Caco-2 (cell line): ENCODE measurements around the gene TAS2R3. TPM values are rescaled to one million over a fixed set of nuclear protein-coding genes. Genes with fewer than 3 reads are reported as not detected.

Source experiments
- Bru-seq: library from RNA; stranded (reverse); fragments of 400-500 nt; gene quantifications from one replicate; lab custom pipeline; 2021; lab: Mats Ljungman, UMichigan
- BruChase-seq, 2 experiments: library from RNA; stranded (reverse); fragments of 400-500 nt; gene quantifications; one replicate each; lab custom pipeline; 2021; lab: Mats Ljungman, UMichigan
- BruUV-seq: library from RNA; stranded (reverse); fragments of 400-500 nt; replicated peaks from 2 replicates; lab custom pipeline; 2021; lab: Mats Ljungman, UMichigan
- CTCF ChIA-PET: fragments of 300-600 bp; sonication (Branson Sonifier 250); formaldehyde crosslinking; loops from one replicate; lab custom pipeline; 2022; ENCODE audit warnings: antibody characterized with exemption; lab: Charles Lee
- POLR2A ChIA-PET: fragments of 300-600 bp; sonication (Branson Sonifier 250); formaldehyde crosslinking; loops from one replicate; lab custom pipeline; 2022; ENCODE audit warnings: antibody characterized with exemption; lab: Charles Lee
- DNase-seq, 2 experiments: peaks; one replicate each; pipeline versions ENCODE4 v3.0.0 to v3.0.0-alpha.2; 2020 to 2022
- H3K27me3 ChIP-seq: replicated peaks from 2 replicates; pipeline ENCODE4 v1.6.0; 2011; ENCODE audit warnings: low read length; ENCODE audit not compliant: control insufficient read depth, insufficient read depth
- H3K36me3 ChIP-seq: 2 replicates; pipeline ENCODE4 v1.5.1; 2011; ENCODE audit warnings: low read length; ENCODE audit not compliant: control insufficient read depth, insufficient read depth
- H3K4me1 ChIP-seq: fragments of 250-450 bp; sonication (Bioruptor Pico); 2 replicates; pipeline ENCODE4 v1.5.1; 2020; ENCODE audit warnings: mild to moderate bottlenecking
- H3K4me3 ChIP-seq: 2 replicates; pipeline ENCODE4 v1.5.1; 2011; ENCODE audit warnings: low read depth, mild to moderate bottlenecking, control low read depth, low read length
- H3K9me3 ChIP-seq: fragments of 250-450 bp; sonication (Bioruptor Pico); 2 replicates; pipeline ENCODE4 v1.5.1; 2020; ENCODE audit warnings: mild to moderate bottlenecking, moderate library complexity
- H3K27ac Mint-ChIP-seq: one replicate; pipeline ENCODE4 v1.8.0; 2022; ENCODE audit warnings: mixed read lengths; ENCODE audit not compliant: unreplicated experiment
- H3K27me3 Mint-ChIP-seq: one replicate; pipeline ENCODE4 v1.8.0; 2022; ENCODE audit warnings: mixed read lengths; ENCODE audit not compliant: insufficient read depth, unreplicated experiment
- H3K36me3 Mint-ChIP-seq: one replicate; pipeline ENCODE4 v1.8.0; 2022; ENCODE audit warnings: mild to moderate bottlenecking, mixed read lengths; ENCODE audit not compliant: insufficient read depth, unreplicated experiment
- H3K4me1 Mint-ChIP-seq: one replicate; pipeline ENCODE4 v1.8.0; 2022; ENCODE audit warnings: low read depth, mixed read lengths; ENCODE audit not compliant: unreplicated experiment
- H3K4me3 Mint-ChIP-seq: one replicate; pipeline ENCODE4 v1.8.0; 2022; ENCODE audit warnings: mild to moderate bottlenecking, moderate library complexity, mixed read lengths; ENCODE audit not compliant: unreplicated experiment
- H3K9me3 Mint-ChIP-seq: one replicate; pipeline ENCODE4 v1.8.0; 2022; ENCODE audit warnings: mixed read lengths; ENCODE audit not compliant: unreplicated experiment
- CTCF ChIP-seq, 2 experiments: fragments of 200-600 bp in 1 of 2; IDR thresholded peaks; 1 replicate in 1 of 2; 2 replicates in 1 of 2; pipeline versions ENCODE4 v1.5.1 to v1.8.0; 2011 to 2022; ENCODE audit warnings: antibody characterized with exemption in 1 of 2, control low read depth in 1 of 2, inconsistent platforms in 1 of 2, low read depth in 1 of 2, low read length in 1 of 2, mild to moderate bottlenecking in 1 of 2, moderate library complexity in 1 of 2; ENCODE audit not compliant: insufficient read depth in 1 of 2, severe bottlenecking in 1 of 2, unreplicated experiment in 1 of 2
- intact Hi-C: fragments of 100-400 bp; cut with micrococcal nuclease; formaldehyde crosslinking; loops from one replicate; pipeline ENCODE4 v1.10.0; 2022; ENCODE audit not compliant: unreplicated experiment
- long read RNA-seq: library from polyadenylated mRNA; stranded (forward); transcript quantifications from one replicate; pipeline ENCODE4 v2.0.0, GENCODE V29; 2022
- total RNA-seq: library from RNA; stranded (reverse); gene quantifications from 2 replicates; pipeline ENCODE4 v1.2.3, GENCODE V29; 2022

The TAS2R3 gene, protein sequence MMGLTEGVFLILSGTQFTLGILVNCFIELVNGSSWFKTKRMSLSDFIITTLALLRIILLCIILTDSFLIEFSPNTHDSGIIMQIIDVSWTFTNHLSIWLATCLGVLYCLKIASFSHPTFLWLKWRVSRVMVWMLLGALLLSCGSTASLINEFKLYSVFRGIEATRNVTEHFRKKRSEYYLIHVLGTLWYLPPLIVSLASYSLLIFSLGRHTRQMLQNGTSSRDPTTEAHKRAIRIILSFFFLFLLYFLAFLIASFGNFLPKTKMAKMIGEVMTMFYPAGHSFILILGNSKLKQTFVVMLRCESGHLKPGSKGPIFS
- total RNA-seq (1.9 and 2.3 TPM in 2 replicates), Bru-seq, nascent RNA (percentile 76 among the genes with signal in this experiment), BruChase-seq, experiment 1, labeled RNA remaining after a 2-hour chase (percentile 84 among the genes with signal in this experiment), BruChase-seq, experiment 2, labeled RNA remaining after a 6-hour chase (percentile 85 among the genes with signal in this experiment)
- long read RNA-seq, result 0 reads

DNA sequence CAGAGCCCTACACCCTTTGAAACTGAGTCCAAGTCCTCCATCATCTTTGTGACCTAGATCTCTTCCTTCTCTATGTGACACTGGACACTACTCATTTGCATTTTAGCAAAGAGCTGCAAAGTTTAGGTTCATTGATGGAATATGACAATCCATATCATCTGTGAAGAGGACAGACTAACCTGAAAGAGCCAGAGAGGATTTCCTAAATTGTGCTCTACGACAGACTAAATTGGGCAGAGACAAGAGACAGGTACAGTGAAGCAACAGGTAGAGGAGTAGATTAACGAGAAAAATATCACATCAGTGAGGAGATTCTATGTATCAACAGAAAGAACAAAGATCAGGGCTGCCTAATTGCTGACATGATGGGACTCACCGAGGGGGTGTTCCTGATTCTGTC lies at the start of gene TAS2R3:
TSS of gene TAS2R3 (plus strand) at position 301 of the 400 bp plus-strand sequence. CDS start at position 363, 62 bp downstream.
- H3K9me3 Mint-ChIP-seq, result no peaks in the 10 kb centered on the region
- no peaks in the 10 kb centered on the region for H3K27me3 Mint-ChIP-seq
- no peak within 1 kb of the TSS for H3K4me3 Mint-ChIP-seq
- no peak for DNase-seq
- Histone ChIP-seq H3K4me1 (no peaks in the 10 kb centered on the region), H3K27me3 (no peaks in the 10 kb centered on the region), H3K9me3 (no peaks in the 10 kb centered on the region), H3K36me3 (no peaks in the 10 kb centered on the region; the same call in 1 of the 2 replicates), H3K4me3 (no peak within 1 kb of the TSS)
- H3K36me3 Mint-ChIP-seq, result peaks cover 27% of the 10 kb centered on the region
- intact Hi-C loops, result no loop called here
- BruUV-seq, result no TSS peak
- H3K4me1 Mint-ChIP-seq, result no peaks in the 10 kb centered on the region
- H3K27ac Mint-ChIP-seq, result no peak within 1 kb of the TSS
- POLR2A ChIA-PET, result no interaction called here
- no peak for TF ChIP-seq CTCF (IDR thresholded peaks at IDR 0.05; ENCODE audit: insufficient read depth in 1 of 2, low read depth in 1 of 2, low read length in 1 of 2, severe bottlenecking in 1 of 2, unreplicated experiment in 1 of 2)
- CTCF ChIA-PET, result no interaction called here

DNA sequence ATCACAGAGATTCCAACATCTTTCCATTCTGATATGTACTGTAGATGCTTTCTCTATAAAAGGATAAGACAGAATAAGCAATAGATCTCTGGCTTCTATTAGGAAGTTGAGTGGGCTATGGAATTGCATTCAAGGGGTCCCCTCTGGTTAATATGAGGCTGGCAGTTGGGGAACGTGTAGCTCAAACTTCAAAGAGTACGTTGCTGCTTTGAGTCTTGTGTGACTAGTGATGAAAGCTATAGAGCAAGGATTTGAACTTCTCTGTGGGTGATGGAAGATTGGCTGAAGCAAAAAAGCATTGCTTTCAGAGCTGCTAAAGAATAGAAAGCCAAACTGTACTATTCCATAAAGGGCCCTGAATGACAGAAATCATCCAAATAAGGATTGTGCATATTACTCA lies 49.3 kb upstream of the TAS2R3 start:
- Histone ChIP-seq H3K4me3 (no peak overlapping the region), H3K4me1 (peaks cover 34% of the 10 kb centered on the region), H3K9me3 (no peaks in the 10 kb centered on the region), H3K36me3 (no peaks in the 10 kb centered on the region), H3K27me3 (no peaks in the 10 kb centered on the region)
- Mint-ChIP-seq H3K27me3 (no peaks in the 10 kb centered on the region), H3K27ac (no peak overlapping the region), H3K36me3 (no peaks in the 10 kb centered on the region), H3K4me1 (peaks cover 14% of the 10 kb centered on the region), H3K4me3 (no peak overlapping the region), H3K9me3 (no peaks in the 10 kb centered on the region)
- ChIA-PET CTCF (interaction anchor here (2.3 to 2.6 kb wide), 2 partner anchors 24 to 60 kb away, joined by 11 to 19 read pairs; partner anchors contain the start of gene SSBP1), POLR2A (interaction anchor here (1.1 to 1.7 kb wide), 2 partner anchors 13 to 23 kb away, joined by 6 to 16 read pairs; partner anchors contain the start of genes DENND11 and SSBP1)
- BruUV-seq, result TSS peak; percentile 76
- no peak for DNase-seq
- intact Hi-C loops, result loop anchor here (1.0 kb wide), 2 partner anchors 8 to 24 kb away; partner anchors contain the start of gene SSBP1
- TF ChIP-seq CTCF (IDR thresholded peaks at IDR 0.05; ENCODE audit: insufficient read depth in 1 of 2, low read depth in 1 of 2, low read length in 1 of 2, severe bottlenecking in 1 of 2, unreplicated experiment in 1 of 2), result no peak

GRCh38 chr7:141715018-141715417 lies 48.9 kb upstream of the TAS2R3 start:
- peak in 1 of 2 experiments; percentile 23 for DNase-seq
- Mint-ChIP-seq H3K36me3 (no peaks in the 10 kb centered on the region), H3K4me3 (peak overlapping the region; percentile 13), H3K27ac (no peak overlapping the region), H3K9me3 (no peaks in the 10 kb centered on the region), H3K4me1 (peaks cover 14% of the 10 kb centered on the region), H3K27me3 (no peaks in the 10 kb centered on the region)
- TF ChIP-seq CTCF (IDR thresholded peaks at IDR 0.05; ENCODE audit: insufficient read depth in 1 of 2, low read depth in 1 of 2, low read length in 1 of 2, severe bottlenecking in 1 of 2, unreplicated experiment in 1 of 2), result no peak
- no TSS peak for BruUV-seq
- Histone ChIP-seq H3K27me3 (no peaks in the 10 kb centered on the region), H3K36me3 (no peaks in the 10 kb centered on the region), H3K4me1 (peaks cover 34% of the 10 kb centered on the region), H3K4me3 (peak overlapping the region; percentile 24), H3K9me3 (no peaks in the 10 kb centered on the region)
- intact Hi-C loops, result no loop called here
- POLR2A ChIA-PET, result interaction anchor here (1.2 to 1.7 kb wide), 2 partner anchors 23 kb away, joined by 3 to 16 read pairs; partner anchors contain the start of gene SSBP1
- CTCF ChIA-PET, result interaction anchor here (0.7 to 2.6 kb wide), 3 partner anchors 13 to 60 kb away, joined by 3 to 19 read pairs (median 11); partner anchors contain the start of genes DENND11 and SSBP1
